Fibroblast of skin of left quadriceps (primary cell): ENCODE data around the gene AICDA.
"Not testable (repeated sequence)": the region's sequence is repeated elsewhere in the genome, so short reads cannot be mapped to it uniquely, and the experiment has no call there.

Source experiments
- DNase-seq, 2 experiments: peaks; one replicate each; pipeline ENCODE4 v3.0.0-alpha.2; 2013; ENCODE audit warnings: low read depth in 2 of 2

AICDA gene

GRCh38 chr12:8609061-8609570, 3.5 kb downstream of the AICDA start:
- DNase-seq, result peak; percentile 2 to 4

DNA sequence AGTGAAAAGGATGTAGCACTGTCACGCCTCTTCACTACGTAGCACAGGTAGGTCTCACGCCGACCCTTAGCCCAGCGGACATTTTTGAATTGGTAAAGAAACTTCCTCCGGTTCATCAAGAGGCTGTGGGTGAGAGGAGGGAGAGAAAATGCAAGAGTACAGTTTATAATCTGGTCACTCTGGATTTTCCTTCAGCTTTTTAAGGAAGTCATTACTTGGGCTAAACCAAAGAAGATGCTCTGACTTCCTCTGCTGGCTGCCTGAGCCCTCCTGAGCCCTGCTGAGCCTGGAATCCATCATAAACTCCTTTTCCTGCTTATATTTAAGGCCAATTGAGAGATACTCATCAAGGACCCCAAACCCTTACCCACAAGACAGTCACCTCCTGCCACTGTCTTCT, 5.8 kb downstream of the AICDA start:
- DNase-seq, result no peak

DNA sequence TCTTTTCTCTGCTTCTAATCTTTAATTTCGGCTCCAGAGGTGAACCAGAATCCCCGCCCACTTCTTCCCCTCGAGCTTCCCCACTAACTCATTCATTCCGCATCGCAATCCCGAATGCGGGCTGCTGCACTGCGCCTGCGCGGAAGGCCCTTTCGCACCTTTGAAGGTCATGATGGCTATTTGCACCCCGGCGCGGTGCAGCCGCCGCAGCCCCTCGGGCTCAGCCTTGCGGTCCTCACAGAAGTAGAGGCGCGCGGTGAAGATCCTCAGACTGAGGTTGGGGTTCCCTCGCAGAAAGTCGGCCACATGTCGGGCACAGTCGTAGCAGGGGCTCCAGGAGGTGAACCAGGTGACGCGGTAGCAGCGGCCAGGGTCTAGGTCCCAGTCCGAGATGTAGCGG, 7.6 kb downstream of the AICDA start:
- no peak for DNase-seq

DNA sequence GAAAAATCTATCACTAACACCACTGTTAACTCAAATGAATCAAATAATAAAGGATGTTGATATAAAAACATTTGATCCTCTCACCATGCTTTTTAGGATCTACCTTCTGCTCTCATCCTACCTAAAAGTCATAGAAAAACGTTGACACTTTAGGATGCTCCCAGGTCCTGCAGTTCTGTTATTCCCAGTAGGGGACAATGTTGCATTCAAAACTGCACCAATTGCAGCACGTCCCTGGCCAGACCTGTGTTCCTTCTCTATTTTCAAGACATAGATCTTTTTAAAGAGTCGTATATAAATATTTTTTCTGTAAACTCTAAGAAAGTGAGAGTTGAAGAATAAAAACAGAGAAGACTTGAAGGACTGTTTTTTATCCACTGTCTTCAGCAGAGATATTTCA, 8.8 kb downstream of the AICDA start:
- no peak for DNase-seq

- no peak for DNase-seq
These were observed 9.4 kb downstream of the AICDA start for GRCh38 chr12:8603286-8603685.

- DNase-seq, result no peak
These were observed 16.1 kb downstream of the AICDA start for GRCh38 chr12:8596561-8596960.

DNA sequence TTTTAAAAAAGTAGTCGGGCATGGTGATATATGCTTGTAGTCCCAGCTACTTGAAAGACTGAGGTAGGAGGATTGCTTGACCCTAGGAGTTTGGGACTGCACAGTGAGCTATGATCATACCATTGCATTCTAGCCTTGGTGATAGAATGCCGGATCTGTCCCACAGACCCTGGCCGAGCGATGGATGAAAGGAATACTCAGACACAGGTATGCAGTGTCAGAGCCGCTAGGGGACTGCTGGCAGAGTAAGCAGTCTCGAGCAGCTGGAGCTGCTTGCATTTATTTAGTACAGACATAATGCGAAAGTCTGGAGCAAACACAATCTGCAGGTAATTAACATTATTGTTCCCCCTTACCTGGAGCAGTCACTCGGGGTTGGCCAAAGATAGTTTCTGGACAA, 18.6 kb downstream of the AICDA start:
- DNase-seq, result no peak

- DNase-seq, result no peak
These were observed 19.4 kb downstream of the AICDA start for GRCh38 chr12:8593246-8593645.

- DNase-seq, result no peak
These were observed 21.7 kb downstream of the AICDA start for GRCh38 chr12:8590842-8591545.

- no peak for DNase-seq
These were observed 23.0 kb downstream of the AICDA start for GRCh38 chr12:8589679-8590078.

DNA sequence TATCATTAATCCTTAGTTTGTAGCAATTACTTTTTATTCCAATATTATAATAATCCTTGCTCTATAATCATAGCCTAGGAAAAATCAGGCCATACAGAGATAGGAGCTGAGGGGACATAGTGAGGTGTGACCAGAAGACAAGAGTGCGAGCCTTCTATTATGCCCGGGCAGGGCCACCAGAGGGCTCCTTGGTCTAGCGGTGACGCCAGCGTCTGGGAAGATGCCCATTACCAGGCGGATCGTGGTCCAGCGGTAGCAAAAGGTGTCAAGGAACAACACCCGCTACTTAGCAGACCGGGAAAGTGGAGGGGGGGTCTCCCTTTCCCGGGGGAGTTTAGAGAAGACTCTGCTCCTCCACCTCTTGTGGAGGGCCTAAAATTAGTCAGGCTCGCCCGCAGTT, 28.2 kb downstream of the AICDA start:
- not testable (repeated sequence) for DNase-seq

DNA sequence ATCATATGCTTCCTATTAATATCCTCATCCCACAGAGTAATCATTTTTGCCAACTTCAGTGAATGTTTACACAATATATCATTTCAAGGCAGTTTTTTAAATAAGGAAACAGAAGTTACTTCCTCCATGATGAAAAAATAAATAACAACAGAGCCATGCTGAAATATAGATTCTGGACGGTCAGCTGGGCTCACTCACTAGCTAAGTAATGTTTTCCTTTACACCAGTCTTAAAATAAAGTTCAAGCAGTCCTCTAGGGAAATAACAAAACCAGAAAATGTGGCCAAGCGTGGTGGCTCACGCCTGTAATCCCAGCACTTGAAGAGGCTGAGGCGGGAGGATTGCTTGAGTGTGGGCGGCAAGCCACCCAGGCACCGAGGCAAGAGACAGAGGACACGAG, 28.7 kb downstream of the AICDA start:
- no peak for DNase-seq

DNA sequence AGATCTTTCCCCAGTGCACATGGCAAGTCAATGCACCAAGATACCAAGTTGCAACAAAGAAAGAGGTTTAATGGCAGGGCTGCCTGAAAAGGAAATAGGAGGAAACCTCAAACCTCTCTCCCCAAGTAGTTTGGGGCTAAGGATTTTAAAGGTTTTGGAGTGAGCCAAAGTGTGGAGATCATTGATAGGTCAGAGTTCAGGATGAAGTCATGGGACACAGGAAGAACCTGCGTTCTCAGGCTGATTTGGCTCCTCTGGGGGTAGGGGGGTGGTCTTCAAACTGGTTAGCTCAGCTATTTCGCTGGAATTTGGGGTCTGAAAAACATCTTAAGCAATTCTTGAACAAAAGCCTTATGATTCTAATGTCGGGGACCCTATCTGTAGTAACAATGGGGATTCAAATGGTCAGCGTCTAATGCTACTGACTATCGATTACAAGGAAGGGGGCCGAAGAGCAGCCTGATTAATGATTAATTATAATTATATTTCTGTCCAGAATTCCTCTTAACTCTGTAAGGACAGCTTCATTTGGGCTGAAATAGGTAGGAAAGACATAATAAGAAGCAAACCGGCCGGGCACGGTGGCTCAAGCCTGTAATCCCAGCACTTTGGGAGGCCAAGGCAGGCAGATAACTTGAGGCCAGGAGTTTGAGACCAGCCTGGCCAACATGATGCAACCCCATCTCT, 31.4 kb downstream of the AICDA start:
- DNase-seq, result no peak

GRCh38 chr12:8577879-8578278, 34.8 kb downstream of the AICDA start:
- no peak for DNase-seq

- no peak for DNase-seq
These were observed 40.2 kb downstream of the AICDA start for GRCh38 chr12:8572507-8572906.

DNA sequence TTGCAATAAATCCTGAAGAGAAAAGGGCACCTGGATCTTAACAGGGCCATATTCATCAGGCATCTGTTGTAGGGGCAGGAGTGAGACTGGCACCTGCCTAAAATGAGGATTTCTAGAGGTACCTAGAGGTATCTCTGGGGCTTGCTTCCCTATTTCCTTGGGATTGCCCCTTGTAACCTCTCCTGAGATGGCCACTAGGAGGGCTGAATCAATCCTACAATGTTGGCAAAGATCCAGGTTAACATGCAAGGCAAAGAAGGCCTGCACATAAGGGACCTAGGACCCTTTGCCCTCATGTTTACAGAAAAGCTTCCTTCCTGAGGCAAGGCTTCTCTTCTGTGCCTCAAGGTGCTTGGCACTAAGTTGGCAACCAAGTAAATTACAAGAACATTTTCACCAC, 46.1 kb downstream of the AICDA start:
- DNase-seq, result no peak

DNA sequence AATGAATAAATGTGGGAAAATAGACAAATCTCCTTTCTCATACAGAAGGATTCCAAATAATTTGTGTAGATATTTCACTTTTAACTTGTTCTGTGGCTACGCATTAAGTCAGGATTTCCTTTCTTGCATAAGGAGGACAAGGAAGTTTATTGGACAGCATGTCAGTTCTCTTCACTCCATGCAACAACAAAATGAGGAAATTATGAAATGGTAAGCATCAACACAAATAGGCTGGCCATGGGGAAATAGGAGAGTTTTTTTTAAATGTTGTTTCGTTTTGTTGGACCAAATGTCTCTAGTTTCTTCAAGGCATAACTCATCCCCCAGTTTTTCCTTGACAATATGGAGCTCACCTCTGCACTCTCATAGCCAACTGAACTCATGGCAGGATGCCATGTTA, 46.6 kb downstream of the AICDA start:
- not testable (repeated sequence) for DNase-seq

DNA sequence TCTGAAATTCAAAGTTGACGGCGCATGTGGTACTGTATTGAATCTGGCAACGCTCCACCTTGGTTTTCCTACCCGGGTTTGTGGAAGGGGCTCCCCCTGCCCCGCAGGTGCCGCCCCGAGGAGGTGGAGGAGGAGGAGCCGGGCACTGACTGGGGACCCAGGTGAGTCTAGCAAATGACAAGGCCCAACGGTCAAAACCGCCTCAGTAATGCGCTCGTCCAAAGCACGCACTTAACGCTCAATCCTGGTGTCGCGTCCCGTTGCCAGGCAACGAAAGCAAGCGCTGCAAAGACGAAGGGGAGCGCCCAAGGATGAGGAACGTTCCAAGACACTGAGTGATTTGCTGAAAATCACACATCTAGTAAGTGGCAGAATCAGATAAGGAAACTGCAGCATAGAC, 48.0 kb downstream of the AICDA start:
- no peak for DNase-seq

GRCh38 chr12:8563356-8563755, 49.3 kb downstream of the AICDA start:
- DNase-seq, result no peak

DNA sequence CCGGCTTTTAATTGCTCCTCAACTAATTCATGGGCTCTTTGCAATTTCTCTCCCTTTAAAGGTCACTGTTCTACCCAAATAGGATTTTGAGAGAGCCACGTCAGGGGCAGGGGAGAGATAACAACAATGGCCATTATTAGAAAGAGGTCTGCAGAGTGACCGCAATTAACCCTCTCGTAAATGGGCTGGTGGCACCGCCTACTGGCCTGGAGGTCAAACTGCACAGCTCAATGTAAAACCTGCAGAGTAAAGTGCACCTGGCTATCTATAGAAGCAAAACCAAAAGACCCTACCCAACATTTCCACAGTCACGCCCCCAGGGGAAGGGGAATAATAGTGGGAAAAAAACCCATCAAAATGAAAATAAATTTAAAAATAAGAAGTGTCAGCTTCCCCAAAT, 50.3 kb downstream of the AICDA start:
- no peak for DNase-seq

DNA sequence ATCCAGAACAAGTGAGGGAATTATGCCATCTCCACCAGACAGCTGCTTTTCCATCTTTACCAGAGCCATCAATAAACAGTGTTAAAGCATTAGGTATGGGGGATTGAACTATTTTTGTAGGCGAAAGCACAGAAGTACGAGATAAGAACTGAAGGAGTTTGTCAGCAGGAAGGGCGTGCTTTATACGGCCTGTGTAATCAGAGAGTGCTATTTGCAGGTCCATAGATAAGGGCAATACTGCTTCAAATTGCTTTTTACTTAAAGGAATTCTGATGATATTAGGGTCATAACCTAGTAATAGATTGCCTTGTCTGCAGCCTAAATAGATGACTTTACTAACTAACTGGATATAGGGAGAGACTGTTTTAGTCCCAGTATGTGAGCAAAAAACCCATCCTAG, 51.6 kb downstream of the AICDA start:
- no peak for DNase-seq

DNA sequence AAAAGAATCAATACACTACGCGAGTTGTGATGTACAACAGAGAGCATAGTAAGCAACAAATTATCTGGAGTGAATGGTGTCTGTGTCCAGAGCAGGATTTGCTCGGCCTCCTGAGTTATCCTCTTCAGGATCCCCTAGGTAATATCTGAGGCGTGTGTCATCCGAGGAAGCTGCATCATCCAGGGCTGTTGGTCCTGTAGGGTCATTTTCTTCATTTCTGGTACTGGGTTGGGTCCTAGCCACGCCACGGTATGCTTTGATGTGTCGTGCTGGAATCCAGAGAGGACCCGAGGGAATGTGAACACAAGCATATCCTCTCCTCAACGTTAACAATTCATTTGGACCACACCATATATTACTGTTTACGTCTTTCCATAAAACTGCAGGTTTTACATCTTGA, 53.0 kb downstream of the AICDA start:
- no peak for DNase-seq

- DNase-seq, result no peak
These were observed 56.0 kb downstream of the AICDA start for GRCh38 chr12:8556531-8557097.
